SK-N-SH (cell line): ENCODE data around the gene LNPK.
"Not testable (repeated sequence)": the region's sequence is repeated elsewhere in the genome, so short reads cannot be mapped to it uniquely, and the experiment has no call there.

ENCODE experiments used
- CTCF ChIP-seq: fragments of 200-600 bp; sonication (generic); IDR thresholded peaks from 2 replicates; pipeline ENCODE4 v1.6.1; 2017; ENCODE audit warnings: antibody characterized with exemption, mild to moderate bottlenecking, moderate library complexity
- TCF12 ChIP-seq: IDR thresholded peaks from 2 replicates; pipeline ENCODE4 v1.4.0; 2012

DNA sequence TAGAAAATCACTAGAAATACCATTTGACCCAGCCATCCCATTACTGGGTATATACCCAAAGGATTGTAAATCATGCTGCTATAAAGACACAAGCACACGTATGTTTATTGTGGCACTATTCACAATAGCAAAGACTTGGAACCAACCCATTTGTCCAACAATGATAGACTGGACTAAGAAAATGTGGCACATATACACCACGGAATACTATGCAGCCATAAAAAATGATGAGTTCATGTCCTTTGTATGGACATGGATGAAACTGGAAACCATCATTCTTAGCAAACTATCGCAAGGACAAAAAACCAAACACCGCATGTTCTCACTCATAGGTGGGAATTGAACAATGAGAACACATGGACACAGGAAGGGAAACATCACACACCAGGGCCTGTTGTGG is 14.9 kb downstream of the LNPK start:
- TF ChIP-seq CTCF, TCF12: not testable (repeated sequence)
